Fibroblast of lung (primary cell): ENCODE measurements around the gene GAGE12F.
"Not testable (repeated sequence)": the region's sequence is repeated elsewhere in the genome, so short reads cannot be mapped to it uniquely, and the experiment has no call there.

Experiments used
- CTCF ChIP-seq, 2 donors: IDR thresholded peaks in 1 of 2; conservative IDR thresholded peaks in 1 of 2; 1 replicate in 1 of 2; 2 replicates in 1 of 2; pipeline ENCODE4 v1.5.1; 2011 to 2012; ENCODE audit warnings: low read length in 2 of 2, control low read depth in 1 of 2, inconsistent platforms in 1 of 2, low read depth in 1 of 2, mild to moderate bottlenecking in 1 of 2
- EZH2 ChIP-seq: IDR thresholded peaks from 2 replicates; pipeline ENCODE4 v1.5.1; 2012; ENCODE audit warnings: low read length, control low read depth, mild to moderate bottlenecking; ENCODE audit errors: missing control alignments

DNA sequence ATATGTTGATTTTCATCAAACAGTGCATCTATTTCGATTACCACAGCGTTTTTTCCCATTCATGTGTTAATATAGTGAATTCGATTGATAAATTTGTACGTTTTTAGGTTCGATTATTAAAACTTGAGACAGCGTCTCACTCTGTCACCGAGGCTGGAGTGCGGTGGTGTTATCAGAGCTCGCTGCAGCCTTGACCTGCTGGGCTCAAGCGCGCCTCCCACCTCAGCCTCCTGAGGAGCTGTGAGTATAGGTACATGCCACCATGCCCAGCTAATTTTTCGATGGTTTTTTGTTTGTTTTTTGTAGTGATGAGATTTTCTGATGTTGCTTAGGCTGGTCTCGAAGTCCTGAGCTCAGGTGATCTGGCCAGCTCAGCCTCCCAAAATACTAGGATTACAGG, 8.5 kb downstream of the GAGE12F start:
- TF ChIP-seq EZH2; CTCF (conservative IDR thresholded peaks at IDR 0.05 in 1 of 2, IDR thresholded peaks at IDR 0.05 in 1 of 2; ENCODE audit: low read depth in 1 of 2, low read length in 2 of 2): not testable (repeated sequence)
